Gastrocnemius medialis (tissue), 4 donors: ENCODE data around the gene SLFNL1. TPM values are rescaled to one million over a fixed set of nuclear protein-coding genes. Genes with fewer than 3 reads are reported as not detected.

Experiments
- ATAC-seq, 2 donors: fragments of 150-250 bp; one replicate each; pipeline ENCODE4 v1.9.1; 2016
- DNase-seq, 2 donors: peaks; one replicate each; pipeline ENCODE4 v3.0.0-alpha.2; 2019
- H3K27ac ChIP-seq, 4 donors: fragments of 200-600 bp; sonication (generic); 1 replicate in 1 of 4; 2 replicates in 3 of 4; pipeline ENCODE4 v1.5.1; 2016 to 2018; ENCODE audit warnings: mild to moderate bottlenecking in 2 of 4, moderate library complexity in 1 of 4
- H3K27me3 ChIP-seq, 3 donors: fragments of 200-600 bp; sonication (generic) in 2 of 3; 1 replicate in 1 of 3; 2 replicates in 2 of 3; pipeline versions ENCODE4 v1.5.1 to v1.6.0; 2016 to 2019; ENCODE audit warnings: mild to moderate bottlenecking in 1 of 3, moderate library complexity in 1 of 3
- H3K36me3 ChIP-seq, 2 donors: fragments of 200-600 bp; sonication (generic) in 1 of 2; one replicate each; pipeline ENCODE4 v1.5.1; 2017 to 2018
- H3K4me1 ChIP-seq, 2 donors: fragments of 200-600 bp; sonication (generic) in 1 of 2; one replicate each; pipeline ENCODE4 v1.5.1; 2016 to 2017; ENCODE audit warnings: mild to moderate bottlenecking in 2 of 2
- H3K4me3 ChIP-seq, 4 donors: fragments of 200-600 bp; sonication (generic) in 3 of 4; 1 replicate in 1 of 4; 2 replicates in 3 of 4; pipeline ENCODE4 v1.5.1; 2016 to 2019; ENCODE audit warnings: mild to moderate bottlenecking in 2 of 4
- H3K9me3 ChIP-seq, 3 donors: fragments of 200-600 bp; sonication (generic) in 2 of 3; 1 replicate in 1 of 3; 2 replicates in 2 of 3; pipeline ENCODE4 v1.5.1; 2016 to 2019
- POLR2A ChIP-seq, 2 donors: fragments of 450-650 bp; IDR thresholded peaks; one replicate each; pipeline ENCODE4 v1.6.1; 2017; ENCODE audit warnings: antibody characterized with exemption in 2 of 2, mild to moderate bottlenecking in 2 of 2, moderate library complexity in 2 of 2
- in situ Hi-C, 4 donors: fragments of 200-750 bp; cut with MboI; loops; one replicate each; pipeline versions ENCODE4 v1.15.0 to v1.8.0; 2017; ENCODE audit warnings: low sequenced_read_pairs in 4 of 4
- intact Hi-C: fragments of 100-400 bp; cut with DNase I; formaldehyde crosslinking; loops from one replicate; pipeline ENCODE4 v1.15.1; 2023; ENCODE audit warnings: low total_unique reads
- total RNA-seq, 4 donors: library from RNA; depleted of rRNA; stranded (reverse); fragments of >200 nt; gene quantifications; one replicate each; pipeline versions ENCODE4 v1.1.0 to v1.2.3, GENCODE V29; 2016
- TF ChIP-seq, protein P1 (sequence below), 5 experiments: fragments of 450-650 bp in 3 of 5; fragments of 200-600 bp in 2 of 5; sonication (generic) in 2 of 5; IDR thresholded peaks in 4 of 5; conservative IDR thresholded peaks in 1 of 5; 1 replicate in 4 of 5; 2 replicates in 1 of 5; pipeline ENCODE4 v1.5.1; 2016 to 2019; ENCODE audit warnings: antibody characterized with exemption in 5 of 5, mild to moderate bottlenecking in 3 of 5, moderate library complexity in 3 of 5

The SLFNL1 gene
- total RNA-seq, 4 donors from 2014 or later, result 0.29 to 2.0 (median 0.69) TPM

GRCh38 chr1:40969445-40969844 lies 52.1 kb downstream of the SLFNL1 start:
- ATAC-seq, result no peak
- H3K27ac ChIP-seq, result no peak overlapping the region
- no peaks in the 10 kb centered on the region for H3K9me3 ChIP-seq
- no peaks in the 10 kb centered on the region for H3K27me3 ChIP-seq
- intact Hi-C loops, result no loop called here
- TF ChIP-seq POLR2A (IDR thresholded peaks at IDR 0.05), result no peak
- TF ChIP-seq, protein P1, sequence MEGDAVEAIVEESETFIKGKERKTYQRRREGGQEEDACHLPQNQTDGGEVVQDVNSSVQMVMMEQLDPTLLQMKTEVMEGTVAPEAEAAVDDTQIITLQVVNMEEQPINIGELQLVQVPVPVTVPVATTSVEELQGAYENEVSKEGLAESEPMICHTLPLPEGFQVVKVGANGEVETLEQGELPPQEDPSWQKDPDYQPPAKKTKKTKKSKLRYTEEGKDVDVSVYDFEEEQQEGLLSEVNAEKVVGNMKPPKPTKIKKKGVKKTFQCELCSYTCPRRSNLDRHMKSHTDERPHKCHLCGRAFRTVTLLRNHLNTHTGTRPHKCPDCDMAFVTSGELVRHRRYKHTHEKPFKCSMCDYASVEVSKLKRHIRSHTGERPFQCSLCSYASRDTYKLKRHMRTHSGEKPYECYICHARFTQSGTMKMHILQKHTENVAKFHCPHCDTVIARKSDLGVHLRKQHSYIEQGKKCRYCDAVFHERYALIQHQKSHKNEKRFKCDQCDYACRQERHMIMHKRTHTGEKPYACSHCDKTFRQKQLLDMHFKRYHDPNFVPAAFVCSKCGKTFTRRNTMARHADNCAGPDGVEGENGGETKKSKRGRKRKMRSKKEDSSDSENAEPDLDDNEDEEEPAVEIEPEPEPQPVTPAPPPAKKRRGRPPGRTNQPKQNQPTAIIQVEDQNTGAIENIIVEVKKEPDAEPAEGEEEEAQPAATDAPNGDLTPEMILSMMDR (IDR thresholded peaks at IDR 0.05 in 4 of 5, conservative IDR thresholded peaks at IDR 0.05 in 1 of 5), result no peak
- DNase-seq, result no peak
- in situ Hi-C loops, result no loop called here
- H3K36me3 ChIP-seq, result no peaks in the 10 kb centered on the region
- H3K4me3 ChIP-seq, result no peak overlapping the region
- H3K4me1 ChIP-seq, result no peaks in the 10 kb centered on the region

- in situ Hi-C loops, result no loop called here
- intact Hi-C loops, result no loop called here
- DNase-seq (no peak), ATAC-seq (no peak)
- no peaks in the 10 kb centered on the region for H3K27me3 ChIP-seq
- no peaks in the 10 kb centered on the region for H3K36me3 ChIP-seq
- TF ChIP-seq POLR2A (IDR thresholded peaks at IDR 0.05), result no peak
- TF ChIP-seq, protein P1 (IDR thresholded peaks at IDR 0.05 in 4 of 5, conservative IDR thresholded peaks at IDR 0.05 in 1 of 5), result no peak
- no peaks in the 10 kb centered on the region for H3K9me3 ChIP-seq
- no peak overlapping the region for H3K27ac ChIP-seq
- no peaks in the 10 kb centered on the region for H3K4me1 ChIP-seq
- no peak overlapping the region for H3K4me3 ChIP-seq
Observed at GRCh38 chr1:40966417-40966816, 55.1 kb downstream of the SLFNL1 start.

Other genes with a start within 250 kb of the SLFNL1 start
- gene KCNQ4, start 237.9 kb downstream of the SLFNL1 start, total RNA-seq, result 1 to 10 TPM; 2.9 to 8.2 (median 3.5) TPM
- gene CITED4, start 159.4 kb downstream of the SLFNL1 start, total RNA-seq, result 10 to 100 TPM; 15.9 to 30.8 (median 23.1) TPM
- 10 to 100 TPM in 3 of 4 donors, 1 to 10 TPM in 1; 9.5 to 24.3 (median 14.7) TPM for gene CTPS1, start 42.0 kb downstream of the SLFNL1 start, total RNA-seq
- 10 to 100 TPM; 17.1 to 29.4 (median 25.5) TPM for gene SCMH1, start 220.6 kb upstream of the SLFNL1 start, total RNA-seq